HL-60 (cell line): Measurements from ENCODE around the gene ALOX15.

Experiments used
- GABPA ChIP-seq: IDR thresholded peaks from 2 replicates; pipeline ENCODE4 v1.6.1; 2012; ENCODE audit warnings: low read depth
- POLR2AphosphoS5 ChIP-seq: IDR thresholded peaks from 2 replicates; pipeline ENCODE4 v1.6.1; 2012; ENCODE audit warnings: low read depth
- TF ChIP-seq, protein P1 (sequence below): IDR thresholded peaks from one replicate; pipeline ENCODE4 v1.5.1; 2011; ENCODE audit warnings: low read length, control low read depth, inconsistent platforms; ENCODE audit not compliant: insufficient read depth

DNA sequence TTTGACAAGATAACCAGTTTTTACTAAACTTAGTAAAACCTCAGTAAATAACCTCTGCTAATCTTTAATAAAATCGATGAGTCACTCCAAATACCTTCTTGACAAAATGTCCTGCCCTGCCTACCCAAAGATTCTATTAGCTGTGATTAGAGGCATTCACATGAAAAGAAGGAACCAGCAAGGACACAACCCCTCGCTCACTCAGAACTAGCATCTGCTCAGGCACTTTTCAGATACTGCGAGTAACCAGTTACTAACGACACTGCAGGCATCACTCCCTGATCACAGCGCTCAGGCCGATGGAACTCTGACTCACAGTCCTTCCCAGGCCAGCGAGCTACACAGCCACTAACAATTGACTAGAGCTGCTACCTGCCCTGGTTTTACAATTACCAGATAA lies 38.2 kb upstream of the ALOX15 start:
- TF ChIP-seq, protein P1, sequence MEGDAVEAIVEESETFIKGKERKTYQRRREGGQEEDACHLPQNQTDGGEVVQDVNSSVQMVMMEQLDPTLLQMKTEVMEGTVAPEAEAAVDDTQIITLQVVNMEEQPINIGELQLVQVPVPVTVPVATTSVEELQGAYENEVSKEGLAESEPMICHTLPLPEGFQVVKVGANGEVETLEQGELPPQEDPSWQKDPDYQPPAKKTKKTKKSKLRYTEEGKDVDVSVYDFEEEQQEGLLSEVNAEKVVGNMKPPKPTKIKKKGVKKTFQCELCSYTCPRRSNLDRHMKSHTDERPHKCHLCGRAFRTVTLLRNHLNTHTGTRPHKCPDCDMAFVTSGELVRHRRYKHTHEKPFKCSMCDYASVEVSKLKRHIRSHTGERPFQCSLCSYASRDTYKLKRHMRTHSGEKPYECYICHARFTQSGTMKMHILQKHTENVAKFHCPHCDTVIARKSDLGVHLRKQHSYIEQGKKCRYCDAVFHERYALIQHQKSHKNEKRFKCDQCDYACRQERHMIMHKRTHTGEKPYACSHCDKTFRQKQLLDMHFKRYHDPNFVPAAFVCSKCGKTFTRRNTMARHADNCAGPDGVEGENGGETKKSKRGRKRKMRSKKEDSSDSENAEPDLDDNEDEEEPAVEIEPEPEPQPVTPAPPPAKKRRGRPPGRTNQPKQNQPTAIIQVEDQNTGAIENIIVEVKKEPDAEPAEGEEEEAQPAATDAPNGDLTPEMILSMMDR, result no peak
- TF ChIP-seq GABPA, result no peak
- no peak for TF ChIP-seq POLR2AphosphoS5
